ENCODE results near the gene RUFY3. TPM values are rescaled to one million over a fixed set of nuclear protein-coding genes. Genes with fewer than 3 reads are reported as not detected.

RUFY3 gene
- total and polyA plus RNA-seq, 7 donors = 6.0 to 73.4 (median 47.4) TPM

Small RNA genes within 50 kb of the gene (small RNA-seq; reads per million reads assigned to genes)
- gene RF00026 (0 reads per million in 3 donors), gene RNU6-520P (0 reads per million in 3 donors), gene RNU6-784P (0 reads per million in 3 donors), gene RNU6-891P (0 reads per million in 3 donors)

Other genes starting within 250 kb of the RUFY3 start
- gene MUC7, start 249.8 kb upstream of the RUFY3 start, total RNA-seq = not detected
- not detected for gene MUC7, start 249.8 kb upstream of the RUFY3 start, polyA plus RNA-seq
- gene AMTN, start 203.4 kb upstream of the RUFY3 start, total RNA-seq = not detected
- not detected for gene AMTN, start 203.4 kb upstream of the RUFY3 start, polyA plus RNA-seq
- gene AMBN, start 129.7 kb upstream of the RUFY3 start, total RNA-seq = not detected
- not detected for gene AMBN, start 129.7 kb upstream of the RUFY3 start, polyA plus RNA-seq
- under 1 TPM in 2 of 4 donors, not detected in 2; under 0.01 to 0.28 TPM for gene ENAM, start 93.2 kb upstream of the RUFY3 start, total RNA-seq
- gene ENAM, start 93.2 kb upstream of the RUFY3 start, polyA plus RNA-seq = not detected
- 1 to 10 TPM in 3 of 4 donors, not detected in 1; 1.4 to 2.0 (median 1.6) TPM for gene JCHAIN, start 55.5 kb upstream of the RUFY3 start, total RNA-seq
- 100 to 1,000 TPM in 2 of 3 donors, 10 to 100 TPM in 1; 88.9 to 206 (median 131) TPM for gene JCHAIN, start 55.5 kb upstream of the RUFY3 start, polyA plus RNA-seq
- gene UTP3, start 33.4 kb upstream of the RUFY3 start, total RNA-seq = 10 to 100 TPM; 15.3 to 19.7 (median 15.6) TPM
- gene UTP3, start 33.4 kb upstream of the RUFY3 start, polyA plus RNA-seq = 10 to 100 TPM; 13.4 to 31.8 (median 15.0) TPM
- gene GRSF1, start 117.9 kb downstream of the RUFY3 start, total RNA-seq = 10 to 100 TPM; 46.5 to 62.1 (median 50.8) TPM
- gene GRSF1, start 117.9 kb downstream of the RUFY3 start, polyA plus RNA-seq = 10 to 100 TPM; 64.9 to 87.4 (median 65.0) TPM
- gene MOB1B, start 180.4 kb downstream of the RUFY3 start, total RNA-seq = 10 to 100 TPM; 15.7 to 21.7 (median 20.0) TPM
- 1 to 10 TPM; 3.0 to 4.3 (median 3.7) TPM for gene MOB1B, start 180.4 kb downstream of the RUFY3 start, polyA plus RNA-seq